Renal cortex interstitium (tissue), 11 donors: ENCODE results near the gene ADAMTS18. TPM values are rescaled to one million over a fixed set of nuclear protein-coding genes. Genes with fewer than 3 reads are reported as not detected.
"Not testable (repeated sequence)": the region's sequence is repeated elsewhere in the genome, so short reads cannot be mapped to it uniquely, and the experiment has no call there.

Source experiments
- DNase-seq, 11 donors: peaks; one replicate each; pipeline ENCODE4 v3.0.0-alpha.2; 2013; ENCODE audit warnings: low read depth in 9 of 11, low spot score in 4 of 11; ENCODE audit errors: extremely low read depth in 1 of 11
- polyA plus RNA-seq, 3 donors: library from polyadenylated mRNA; unstranded; fragments of 120-200 nt; gene quantifications; one replicate each; pipeline ENCODE4 v1.2.1, GENCODE V29; 2013; ENCODE audit not compliant: insufficient read length in 3 of 3

ADAMTS18 gene
- polyA plus RNA-seq, 3 donors, result 3.8 to 6.1 (median 5.6) TPM

GRCh38 chr16:77271532-77272426 lies 163.1 kb downstream of the ADAMTS18 start:
- DNase-seq, result no peak

DNA sequence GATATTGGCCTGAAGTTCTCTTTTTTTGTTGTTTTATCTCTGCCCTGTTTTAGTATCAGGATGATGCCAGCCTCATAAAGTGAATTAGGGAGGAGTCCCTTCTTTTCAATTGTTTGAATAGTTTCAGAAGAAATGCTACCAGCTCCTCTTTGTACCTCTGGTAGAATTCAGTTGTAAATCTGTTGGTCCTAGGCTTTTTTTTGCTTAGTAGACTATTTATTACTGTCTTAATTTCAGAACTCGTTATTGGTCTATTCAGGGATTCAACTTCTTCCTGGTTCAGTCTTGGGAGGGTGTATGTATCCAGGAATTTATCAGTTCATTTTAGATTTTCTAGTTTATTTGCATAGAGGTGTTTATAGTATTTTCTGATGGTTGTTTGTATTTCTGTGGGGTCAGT lies 168.6 kb downstream of the ADAMTS18 start:
- DNase-seq, result not testable (repeated sequence)

DNA sequence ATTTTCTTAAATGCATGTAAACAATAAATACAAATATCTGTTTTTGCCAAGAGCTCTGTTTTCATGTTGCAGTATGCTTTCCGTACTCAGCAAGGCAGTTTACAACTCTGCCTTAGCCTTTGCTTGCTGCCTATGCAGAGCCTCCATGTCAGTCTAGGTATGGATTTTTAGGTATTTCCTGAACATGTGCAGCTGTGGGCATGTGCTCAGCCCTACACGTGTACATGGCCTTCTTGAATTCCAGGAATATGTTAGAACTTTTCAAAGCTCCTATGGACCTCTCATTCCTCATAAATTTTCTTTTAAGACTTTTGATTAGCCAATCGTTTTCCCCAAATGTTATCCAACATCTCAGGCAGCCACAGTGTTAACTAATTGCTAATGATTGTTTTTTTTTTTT lies 171.9 kb downstream of the ADAMTS18 start:
- DNase-seq, result no peak

DNA sequence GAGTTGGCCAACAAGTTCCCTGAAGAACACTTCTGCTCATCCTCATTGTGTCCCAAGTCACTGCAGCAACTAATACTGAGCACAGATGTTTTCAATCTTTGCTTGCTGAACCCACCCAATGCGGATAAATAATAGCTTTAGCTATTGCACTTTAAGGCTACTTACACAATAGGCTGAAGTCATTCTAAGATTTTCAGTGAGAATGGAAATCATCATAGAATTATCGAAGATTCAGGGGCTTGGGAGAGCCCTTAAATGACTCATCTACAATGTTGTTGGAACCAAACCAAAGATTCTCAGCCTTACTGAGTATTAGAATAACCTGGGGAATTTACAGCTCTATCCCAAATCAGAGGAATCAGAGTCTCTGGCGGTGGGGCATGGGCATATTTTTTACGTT lies 184.4 kb downstream of the ADAMTS18 start:
- no peak for DNase-seq

GRCh38 chr16:77246150-77246549 lies 188.7 kb downstream of the ADAMTS18 start:
- no peak for DNase-seq

DNA sequence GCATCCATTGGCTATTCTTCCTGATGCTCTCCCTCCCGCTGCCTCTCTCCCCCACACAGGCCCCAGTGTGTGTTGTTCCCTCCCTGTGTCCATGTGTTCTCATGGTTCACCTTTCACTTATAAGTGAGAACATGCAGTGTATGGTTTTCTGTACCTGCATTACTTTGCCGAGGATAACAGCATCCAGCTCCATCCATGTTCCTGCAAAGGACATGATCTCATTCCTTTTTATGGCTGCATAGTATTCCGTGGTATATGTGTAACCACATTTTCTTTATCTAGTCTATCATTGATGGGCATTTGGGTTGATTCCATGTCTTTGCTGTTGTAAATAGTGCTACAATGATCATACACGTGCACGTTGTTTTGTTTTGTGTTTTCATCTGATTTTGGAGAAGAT lies 192.4 kb downstream of the ADAMTS18 start:
- not testable (repeated sequence) for DNase-seq

- no peak for DNase-seq
Observed at GRCh38 chr16:77238593-77238992, 196.2 kb downstream of the ADAMTS18 start.

DNA sequence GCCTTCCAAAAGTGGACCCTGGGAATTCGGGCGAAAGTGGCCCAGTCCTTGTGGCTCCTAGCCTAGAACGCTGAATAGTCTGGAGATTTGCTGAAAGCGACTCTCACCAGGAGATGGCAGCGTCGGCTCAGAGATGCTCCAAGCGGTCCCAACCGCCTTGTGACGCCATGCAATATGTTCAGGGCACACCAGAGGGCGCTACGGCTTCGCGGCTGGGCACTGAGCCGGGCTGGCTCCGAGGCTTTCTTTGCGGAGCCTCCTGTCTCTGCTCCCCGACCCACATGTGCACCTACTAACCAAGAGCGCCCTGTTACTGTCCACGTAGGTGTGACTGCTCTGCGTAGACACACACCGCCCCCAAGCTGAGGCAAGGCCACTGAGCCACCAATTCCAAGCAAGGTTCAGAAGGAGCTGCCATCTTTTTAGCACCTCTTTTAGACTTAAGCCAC lies 198.7 kb downstream of the ADAMTS18 start:
- DNase-seq, result peak; percentile 61 to 83 (median 77)

GRCh38 chr16:77234611-77235010 lies 200.2 kb downstream of the ADAMTS18 start:
- DNase-seq, result no peak

GRCh38 chr16:77233799-77234519 lies 200.9 kb downstream of the ADAMTS18 start:
- no peak for DNase-seq

Other genes starting within 250 kb of the ADAMTS18 start
- gene MON1B, start 243.8 kb downstream of the ADAMTS18 start, polyA plus RNA-seq, result 10 to 100 TPM; 24.4 to 29.8 (median 27.0) TPM
- gene SYCE1L, start 235.6 kb downstream of the ADAMTS18 start, polyA plus RNA-seq, result 1 to 10 TPM; 2.4 to 7.1 (median 4.7) TPM